Tibial nerve (tissue), 4 donors: ENCODE results near the gene DPP4. TPM values are rescaled to one million over a fixed set of nuclear protein-coding genes. Genes with fewer than 3 reads are reported as not detected.
A peak's percentile ranks its signal among the peaks of the same experiment; 100 is the strongest.

Source experiments
- DNase-seq, 2 donors: peaks; one replicate each; pipeline ENCODE4 v3.0.0-alpha.2; 2019; ENCODE audit warnings: low spot score in 2 of 2
- H3K27ac ChIP-seq, 4 donors: fragments of 200-600 bp; sonication (generic) in 3 of 4; one replicate each; pipeline ENCODE4 v1.5.1; 2017 to 2019; ENCODE audit warnings: mild to moderate bottlenecking in 1 of 4
- H3K27me3 ChIP-seq, 2 donors: fragments of 200-600 bp; sonication (generic) in 1 of 2; one replicate each; pipeline versions ENCODE4 v1.5.1 to v1.6.0; 2017 to 2019
- H3K36me3 ChIP-seq, 3 donors: fragments of 200-600 bp; sonication (generic); one replicate each; pipeline ENCODE4 v1.5.1; 2018 to 2019
- H3K4me1 ChIP-seq, 4 donors: fragments of 200-600 bp; sonication (generic) in 3 of 4; one replicate each; pipeline ENCODE4 v1.5.1; 2017 to 2019
- H3K4me3 ChIP-seq, 4 donors: fragments of 200-600 bp; sonication (generic) in 3 of 4; one replicate each; pipeline ENCODE4 v1.5.1; 2017 to 2019; ENCODE audit warnings: mild to moderate bottlenecking in 1 of 4, moderate library complexity in 1 of 4
- H3K9me3 ChIP-seq, 4 donors: fragments of 200-600 bp; sonication (generic) in 3 of 4; one replicate each; pipeline ENCODE4 v1.5.1; 2017 to 2019
- EP300 ChIP-seq, 2 donors: sonication (generic); formaldehyde crosslinking; IDR thresholded peaks; one replicate each; pipeline ENCODE4 v1.6.1; 2017; ENCODE audit warnings: antibody characterized with exemption in 2 of 2, mild to moderate bottlenecking in 1 of 2
- POLR2A ChIP-seq, 2 donors: fragments of 450-650 bp; IDR thresholded peaks; one replicate each; pipeline ENCODE4 v1.6.1; 2017; ENCODE audit warnings: antibody characterized with exemption in 2 of 2, mild to moderate bottlenecking in 2 of 2, moderate library complexity in 2 of 2
- WGBS, 2 donors: methylation state at CpG; one replicate each; pipeline ENCODE4 v1.1.5; 2018; 5-methylcytosine and 5-hydroxymethylcytosine counted together
- total RNA-seq, 4 donors: library from RNA; depleted of rRNA; stranded (reverse); fragments of >200 nt; gene quantifications; one replicate each; pipeline ENCODE4 v1.1.0, GENCODE V29; 2016
- TF ChIP-seq, protein P1 (sequence below), 5 experiments: fragments of 200-600 bp in 3 of 5; fragments of 450-650 bp in 2 of 5; sonication (generic) in 3 of 5; IDR thresholded peaks; one replicate each; pipeline ENCODE4 v1.5.1; 2016 to 2019; ENCODE audit warnings: antibody characterized with exemption in 5 of 5, mild to moderate bottlenecking in 3 of 5, moderate library complexity in 2 of 5

DPP4 gene
- total RNA-seq, 4 donors from 2014 or later, result 5.2 to 22.8 (median 17.3) TPM

DNA sequence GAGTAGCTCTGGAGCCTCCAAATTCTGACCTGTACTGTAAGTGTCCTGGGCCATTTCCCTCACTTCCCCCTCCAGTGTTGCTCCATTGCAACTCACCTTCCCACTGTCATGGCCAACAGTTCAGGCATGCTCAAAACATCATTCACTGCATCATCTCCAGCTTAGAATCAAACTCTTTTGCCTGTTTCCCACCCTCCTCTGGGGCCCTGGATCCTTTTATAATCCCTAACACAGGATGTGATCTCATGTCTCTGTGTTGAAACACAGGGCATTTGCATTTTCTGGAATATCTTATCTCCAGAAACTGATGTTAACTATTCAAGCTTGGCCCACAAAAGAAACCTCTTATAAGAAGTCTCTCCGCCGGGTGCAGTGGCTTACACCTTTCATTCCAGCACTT lies 3.0 kb downstream of the DPP4 start:
- no peak overlapping the region for H3K4me3 ChIP-seq
- H3K36me3 ChIP-seq, result no peaks in the 10 kb centered on the region
- peak overlapping the region in 2 of 4 donors; percentile 4 to 16 for H3K27ac ChIP-seq
- WGBS, 2 donors, result 92 to 96% methylated on average over 2 of the region's 2 CpGs
- H3K9me3 ChIP-seq, result no peaks in the 10 kb centered on the region
- TF ChIP-seq POLR2A (IDR thresholded peaks at IDR 0.05) (no peak), EP300 (IDR thresholded peaks at IDR 0.05) (no peak)
- TF ChIP-seq, protein P1, sequence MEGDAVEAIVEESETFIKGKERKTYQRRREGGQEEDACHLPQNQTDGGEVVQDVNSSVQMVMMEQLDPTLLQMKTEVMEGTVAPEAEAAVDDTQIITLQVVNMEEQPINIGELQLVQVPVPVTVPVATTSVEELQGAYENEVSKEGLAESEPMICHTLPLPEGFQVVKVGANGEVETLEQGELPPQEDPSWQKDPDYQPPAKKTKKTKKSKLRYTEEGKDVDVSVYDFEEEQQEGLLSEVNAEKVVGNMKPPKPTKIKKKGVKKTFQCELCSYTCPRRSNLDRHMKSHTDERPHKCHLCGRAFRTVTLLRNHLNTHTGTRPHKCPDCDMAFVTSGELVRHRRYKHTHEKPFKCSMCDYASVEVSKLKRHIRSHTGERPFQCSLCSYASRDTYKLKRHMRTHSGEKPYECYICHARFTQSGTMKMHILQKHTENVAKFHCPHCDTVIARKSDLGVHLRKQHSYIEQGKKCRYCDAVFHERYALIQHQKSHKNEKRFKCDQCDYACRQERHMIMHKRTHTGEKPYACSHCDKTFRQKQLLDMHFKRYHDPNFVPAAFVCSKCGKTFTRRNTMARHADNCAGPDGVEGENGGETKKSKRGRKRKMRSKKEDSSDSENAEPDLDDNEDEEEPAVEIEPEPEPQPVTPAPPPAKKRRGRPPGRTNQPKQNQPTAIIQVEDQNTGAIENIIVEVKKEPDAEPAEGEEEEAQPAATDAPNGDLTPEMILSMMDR (IDR thresholded peaks at IDR 0.05), result no peak
- no peak for DNase-seq
- H3K27me3 ChIP-seq, result peaks cover 0 to 8% of the 10 kb centered on the region in 2 donors
- peaks cover 0 to 42% (median 2%) of the 10 kb centered on the region in 4 donors for H3K4me1 ChIP-seq

DNA sequence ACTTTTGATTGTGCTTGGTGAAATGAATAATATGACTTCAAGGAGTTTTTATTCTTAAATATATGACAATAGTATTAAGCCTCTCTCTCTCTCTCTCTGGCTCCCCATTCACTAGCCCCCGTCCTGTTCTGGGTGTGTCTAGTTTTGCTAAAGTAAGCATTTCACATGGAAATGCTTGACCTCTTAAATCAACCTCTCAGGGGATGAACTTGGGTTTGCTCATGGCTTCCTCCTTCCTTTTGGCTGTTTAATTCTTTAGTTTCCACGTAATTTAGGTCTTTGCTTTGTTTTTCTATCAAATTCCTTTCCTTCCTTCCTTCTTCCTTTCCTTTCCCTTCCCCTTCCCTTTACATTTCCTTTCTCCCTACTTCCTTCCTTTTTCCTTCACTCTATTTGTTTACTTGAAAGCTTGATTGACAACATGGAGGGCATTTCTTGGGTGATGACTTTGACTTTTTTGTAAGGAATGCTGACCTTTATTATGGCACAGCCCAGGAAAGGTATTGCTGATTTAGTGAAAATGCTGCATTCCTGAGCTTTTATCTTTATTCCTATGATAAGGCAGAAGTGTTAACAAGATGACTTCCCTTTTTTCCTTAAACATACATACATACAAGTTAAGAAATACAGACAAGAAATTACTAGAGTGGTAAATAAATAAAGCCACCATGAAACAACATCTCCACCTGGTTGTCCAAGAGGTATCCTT lies 3.6 kb downstream of the DPP4 start:
- TF ChIP-seq POLR2A (IDR thresholded peaks at IDR 0.05) (no peak), EP300 (IDR thresholded peaks at IDR 0.05) (no peak)
- TF ChIP-seq, protein P1 (IDR thresholded peaks at IDR 0.05), result no peak
- Histone ChIP-seq H3K4me3 (no peak overlapping the region), H3K36me3 (no peaks in the 10 kb centered on the region), H3K4me1 (peaks cover 0 to 42% (median 2%) of the 10 kb centered on the region in 4 donors), H3K9me3 (no peaks in the 10 kb centered on the region), H3K27ac (peak overlapping the region in 1 of 4 donors; percentile 4), H3K27me3 (peaks cover 0 to 8% of the 10 kb centered on the region in 2 donors)
- 36 to 41% methylated on average over 2 of the region's 2 CpGs for WGBS, 2 donors
- DNase-seq, result no peak

DNA sequence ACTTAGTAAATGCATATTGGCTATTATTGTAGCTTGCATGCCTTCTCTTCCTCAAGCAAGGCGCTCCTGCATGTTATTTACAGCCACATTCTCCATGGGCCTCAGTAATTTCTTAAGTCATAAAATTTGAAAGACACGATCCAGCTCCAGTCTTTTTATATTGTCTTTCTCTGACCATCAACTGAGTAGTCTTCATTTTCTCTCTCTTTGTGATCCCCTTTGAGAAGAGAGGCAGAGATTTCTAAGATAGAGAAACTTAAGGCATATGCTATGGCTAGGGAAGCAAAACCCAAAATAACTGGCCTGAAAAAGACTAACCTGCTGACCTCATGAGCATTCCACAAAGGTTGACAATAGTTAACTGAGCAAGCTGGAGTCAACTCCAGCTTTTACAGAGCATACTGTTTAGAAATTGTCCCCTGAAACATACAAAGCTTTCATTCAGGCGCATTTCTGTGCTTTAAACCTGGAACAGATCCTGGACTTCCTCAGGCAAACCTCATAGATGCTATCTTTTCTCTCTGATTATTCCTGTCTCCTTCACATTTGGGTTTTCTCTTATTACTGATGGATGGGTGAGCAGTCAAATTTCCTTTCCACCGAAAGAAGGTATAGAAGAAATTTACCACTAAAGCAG lies 4.6 kb downstream of the DPP4 start:
- Histone ChIP-seq H3K36me3 (no peaks in the 10 kb centered on the region), H3K4me1 (peaks cover 0 to 37% (median 2%) of the 10 kb centered on the region in 4 donors), H3K4me3 (no peak overlapping the region), H3K27ac (peak overlapping the region in 1 of 4 donors; percentile 17), H3K9me3 (no peaks in the 10 kb centered on the region), H3K27me3 (peaks cover 0 to 4% of the 10 kb centered on the region in 2 donors)
- no peak for DNase-seq
- WGBS, 2 donors, result 60 to 67% methylated on average over 4 of the region's 4 CpGs
- TF ChIP-seq EP300 (IDR thresholded peaks at IDR 0.05) (no peak), POLR2A (IDR thresholded peaks at IDR 0.05) (no peak)
- TF ChIP-seq, protein P1 (IDR thresholded peaks at IDR 0.05), result no peak

DNA sequence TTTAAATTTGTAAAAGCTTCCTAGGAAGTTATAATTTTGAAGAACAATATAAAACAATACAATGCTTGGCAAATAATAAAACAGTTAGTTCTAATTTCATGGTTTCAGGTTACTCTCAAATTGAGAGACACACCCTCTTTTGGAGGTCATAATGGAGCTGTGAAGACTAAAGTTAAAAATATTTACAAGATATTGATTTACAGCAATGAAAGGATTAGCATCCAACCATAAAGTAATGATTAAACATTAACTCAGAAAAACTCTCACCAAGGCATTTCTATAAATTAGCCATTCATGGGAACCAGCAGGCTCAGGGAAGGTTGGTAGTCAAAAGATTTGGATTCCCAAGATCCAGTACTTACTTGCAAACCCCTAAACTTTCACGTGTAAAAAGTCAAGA lies 6.4 kb downstream of the DPP4 start:
- 63 to 74% methylated on average over 1 of the region's 1 CpG for WGBS, 2 donors
- Histone ChIP-seq H3K9me3 (no peaks in the 10 kb centered on the region), H3K4me1 (peaks cover 0 to 19% (median 4%) of the 10 kb centered on the region in 4 donors), H3K27me3 (no peaks in the 10 kb centered on the region), H3K4me3 (no peak overlapping the region), H3K36me3 (no peaks in the 10 kb centered on the region), H3K27ac (no peak overlapping the region)
- DNase-seq, result no peak
- TF ChIP-seq, protein P1 (IDR thresholded peaks at IDR 0.05), result no peak
- TF ChIP-seq EP300 (IDR thresholded peaks at IDR 0.05) (no peak), POLR2A (IDR thresholded peaks at IDR 0.05) (no peak)

DNA sequence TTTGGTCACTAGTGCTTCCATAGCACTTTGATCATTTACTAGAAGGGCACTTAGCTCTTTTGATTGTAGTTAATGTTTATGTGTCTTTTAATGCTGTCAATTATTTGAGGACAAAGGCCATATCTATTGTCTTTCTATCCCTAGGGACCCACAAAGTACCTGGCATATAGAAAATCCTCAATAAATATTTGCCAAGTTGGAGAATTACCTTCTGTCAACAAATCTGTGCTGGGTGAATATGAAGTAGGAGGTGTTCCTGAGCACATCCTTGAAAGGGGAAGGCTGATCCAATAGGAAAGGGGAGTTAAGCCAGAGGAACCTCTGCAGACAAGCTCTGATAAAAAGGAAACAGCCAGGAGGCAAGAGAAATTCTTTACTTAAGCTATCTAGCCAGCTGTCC lies 8.2 kb downstream of the DPP4 start:
- Histone ChIP-seq H3K4me3 (no peak overlapping the region), H3K27ac (no peak overlapping the region), H3K9me3 (no peaks in the 10 kb centered on the region), H3K27me3 (no peaks in the 10 kb centered on the region), H3K36me3 (no peaks in the 10 kb centered on the region), H3K4me1 (peaks cover 0 to 12% (median 4%) of the 10 kb centered on the region in 4 donors)
- TF ChIP-seq POLR2A (IDR thresholded peaks at IDR 0.05), result no peak
- no peak for TF ChIP-seq EP300 (IDR thresholded peaks at IDR 0.05)
- DNase-seq, result no peak
